ENCODE measurements around the gene HDAC4.

DNA sequence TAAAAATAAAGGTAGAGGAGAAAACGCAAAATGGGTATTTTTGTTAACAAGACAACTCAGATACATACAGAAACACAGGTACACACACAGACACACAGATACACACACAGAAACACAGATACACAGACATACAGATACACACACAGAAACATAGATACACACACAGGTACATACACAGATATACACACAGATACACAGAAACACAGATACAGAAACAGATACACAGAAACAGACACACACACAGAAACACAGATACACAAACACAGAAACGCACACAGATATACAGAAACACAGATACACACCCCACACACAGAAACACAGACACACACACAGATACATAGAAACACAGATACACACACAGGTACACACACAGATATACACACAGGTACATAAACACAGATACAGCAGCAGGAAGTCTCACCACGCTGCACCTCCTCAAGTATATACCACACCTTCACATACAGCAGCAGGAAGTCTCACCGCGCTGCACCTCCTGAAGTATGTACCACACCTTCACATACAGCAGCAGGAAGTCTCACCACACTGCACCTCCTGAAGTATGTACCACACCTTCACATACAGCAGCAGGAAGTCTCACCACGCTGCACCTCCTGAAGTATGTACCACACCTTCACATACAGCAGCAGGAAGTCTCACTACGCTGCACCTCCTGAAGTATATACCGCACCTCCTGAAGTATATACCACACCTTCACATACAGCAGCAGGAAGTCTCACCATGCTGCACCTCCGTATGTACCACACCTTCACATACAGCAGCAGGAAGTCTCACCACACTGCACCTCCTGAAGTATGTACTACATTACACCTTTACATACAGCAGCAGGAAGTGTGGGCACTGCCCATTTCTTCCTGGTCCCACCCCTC, 250.5 kb downstream of the HDAC4 start:
- TF ChIP-seq, protein P1, sequence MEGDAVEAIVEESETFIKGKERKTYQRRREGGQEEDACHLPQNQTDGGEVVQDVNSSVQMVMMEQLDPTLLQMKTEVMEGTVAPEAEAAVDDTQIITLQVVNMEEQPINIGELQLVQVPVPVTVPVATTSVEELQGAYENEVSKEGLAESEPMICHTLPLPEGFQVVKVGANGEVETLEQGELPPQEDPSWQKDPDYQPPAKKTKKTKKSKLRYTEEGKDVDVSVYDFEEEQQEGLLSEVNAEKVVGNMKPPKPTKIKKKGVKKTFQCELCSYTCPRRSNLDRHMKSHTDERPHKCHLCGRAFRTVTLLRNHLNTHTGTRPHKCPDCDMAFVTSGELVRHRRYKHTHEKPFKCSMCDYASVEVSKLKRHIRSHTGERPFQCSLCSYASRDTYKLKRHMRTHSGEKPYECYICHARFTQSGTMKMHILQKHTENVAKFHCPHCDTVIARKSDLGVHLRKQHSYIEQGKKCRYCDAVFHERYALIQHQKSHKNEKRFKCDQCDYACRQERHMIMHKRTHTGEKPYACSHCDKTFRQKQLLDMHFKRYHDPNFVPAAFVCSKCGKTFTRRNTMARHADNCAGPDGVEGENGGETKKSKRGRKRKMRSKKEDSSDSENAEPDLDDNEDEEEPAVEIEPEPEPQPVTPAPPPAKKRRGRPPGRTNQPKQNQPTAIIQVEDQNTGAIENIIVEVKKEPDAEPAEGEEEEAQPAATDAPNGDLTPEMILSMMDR (conservative IDR thresholded peaks at IDR 0.05; ENCODE audit: low read length) = no peak
- TF ChIP-seq EZH2phosphoT487 (IDR thresholded peaks at IDR 0.05; ENCODE audit: borderline replicate concordance) = no peak

All from Loucy (cell line).